Cardiac septum (tissue), 1 donor: ENCODE measurements around the gene UBE2F. TPM values are rescaled to one million over a fixed set of nuclear protein-coding genes. Genes with fewer than 3 reads are reported as not detected.
"Not testable (repeated sequence)": the region's sequence is repeated elsewhere in the genome, so short reads cannot be mapped to it uniquely, and the experiment has no call there.

ENCODE experiments used
- DNase-seq: peaks from one replicate; pipeline ENCODE4 v3.0.0-alpha.2; 2020; ENCODE audit warnings: low spot score
- intact Hi-C: fragments of 100-400 bp; cut with DNase I; formaldehyde crosslinking; loops from one replicate; pipeline ENCODE4 v1.14.0; 2022
- total RNA-seq: library from RNA; stranded (reverse); fragmentation: NEBNext Ultra II Directional; extraction: Animal tissue kit (Norgen Biotek cat#: 25700); gene quantifications from one replicate; pipeline ENCODE4 v1.2.1, GENCODE V29; 2021
- donor health status: DM: no; HTN: no; CAD: no.

The UBE2F gene
- total RNA-seq, 1 donor from 2014 or later, result 61.0 TPM

GRCh38 chr2:237971661-237972060 is 4.8 kb downstream of the UBE2F start:
- intact Hi-C loops, result no loop called here
- DNase-seq, result no peak

- DNase-seq, result no peak
These were observed 5.4 kb downstream of the UBE2F start for GRCh38 chr2:237972211-237972610.

GRCh38 chr2:237972936-237973335 is 6.1 kb downstream of the UBE2F start:
- no peak for DNase-seq
- intact Hi-C loops, result no loop called here

More at GRCh38 chr2:237972211-237972610, 5.4 kb downstream of the UBE2F start:
- intact Hi-C loops, result no loop called here

GRCh38 chr2:237977380-237977779 is 10.6 kb downstream of the UBE2F start:
- intact Hi-C loops, result no loop called here
- DNase-seq, result no peak

- intact Hi-C loops, result no loop called here
- no peak for DNase-seq
These were observed 11.4 kb downstream of the UBE2F start for GRCh38 chr2:237978058-237978712.

- intact Hi-C loops, result no loop called here
- DNase-seq, result no peak
These were observed 12.5 kb downstream of the UBE2F start for GRCh38 chr2:237979331-237979730.

GRCh38 chr2:237980087-237980486 is 13.3 kb downstream of the UBE2F start:
- intact Hi-C loops, result no loop called here
- no peak for DNase-seq

GRCh38 chr2:237980751-237981150 is 13.9 kb downstream of the UBE2F start:
- no peak for DNase-seq
- intact Hi-C loops, result no loop called here

- DNase-seq, intact Hi-C loops: not testable (repeated sequence)
These were observed 14.8 kb downstream of the UBE2F start for GRCh38 chr2:237981621-237982020.

- intact Hi-C loops, result no loop called here
- no peak for DNase-seq
These were observed 15.4 kb downstream of the UBE2F start for GRCh38 chr2:237982039-237982725.

- intact Hi-C loops, result no loop called here
- DNase-seq, result no peak
These were observed 17.1 kb downstream of the UBE2F start for GRCh38 chr2:237983922-237984321.

- intact Hi-C loops, result no loop called here
- no peak for DNase-seq
These were observed 20.5 kb downstream of the UBE2F start for GRCh38 chr2:237987268-237987667.

GRCh38 chr2:237993701-237994100 is 26.9 kb downstream of the UBE2F start:
- no peak for DNase-seq
- intact Hi-C loops, result no loop called here

GRCh38 chr2:237995036-237995435 is 28.2 kb downstream of the UBE2F start:
- intact Hi-C loops, result no loop called here
- no peak for DNase-seq

GRCh38 chr2:237996021-237996593 is 29.3 kb downstream of the UBE2F start:
- intact Hi-C loops, result no loop called here

GRCh38 chr2:237997521-237997920 is 30.7 kb downstream of the UBE2F start:
- DNase-seq, result no peak
- intact Hi-C loops, result no loop called here

More at GRCh38 chr2:237996021-237996593, 29.3 kb downstream of the UBE2F start:
- DNase-seq, result no peak

- intact Hi-C loops, result no loop called here
- DNase-seq, result no peak
These were observed 31.7 kb downstream of the UBE2F start for GRCh38 chr2:237998530-237998929.

- intact Hi-C loops, result no loop called here
- DNase-seq, result no peak
These were observed 36.6 kb downstream of the UBE2F start for GRCh38 chr2:238003234-238004031.

GRCh38 chr2:238004077-238004830 is 37.4 kb downstream of the UBE2F start:
- intact Hi-C loops, result no loop called here
- DNase-seq, result no peak
